Endodermal cell (in vitro differentiated cells): Measurements from ENCODE around the gene RNF123. TPM values are rescaled to one million over a fixed set of nuclear protein-coding genes. Genes with fewer than 3 reads are reported as not detected.

ENCODE experiments used
- DNase-seq: peaks from one replicate; pipeline ENCODE4 v3.0.0-alpha.2; 2017
- H3K27ac ChIP-seq: 2 replicates; pipeline ENCODE4 v1.5.1; 2013; ENCODE audit warnings: mild to moderate bottlenecking, low read depth, low read length, moderate library complexity
- H3K27me3 ChIP-seq: 2 replicates; pipeline ENCODE4 v1.6.1; 2013; ENCODE audit warnings: mild to moderate bottlenecking, low read length, moderate library complexity; ENCODE audit not compliant: insufficient read depth, control insufficient read depth, poor library complexity, severe bottlenecking
- H3K36me3 ChIP-seq: 2 replicates; pipeline ENCODE4 v1.7.0; 2013; ENCODE audit warnings: mild to moderate bottlenecking, low read length, moderate library complexity; ENCODE audit not compliant: control insufficient read depth, insufficient read depth
- H3K4me1 ChIP-seq: one replicate; pipeline ENCODE4 v1.7.0; 2013; ENCODE audit warnings: low read length; ENCODE audit not compliant: control insufficient read depth, insufficient read depth
- H3K4me3 ChIP-seq: 2 replicates; pipeline ENCODE4 v1.5.1; 2013; ENCODE audit warnings: mild to moderate bottlenecking, low read length, moderate library complexity
- H3K9ac ChIP-seq: 2 replicates; pipeline ENCODE4 v1.6.1; 2013; ENCODE audit warnings: mild to moderate bottlenecking, low read length, moderate library complexity; ENCODE audit not compliant: poor library complexity, severe bottlenecking; ENCODE audit errors: extremely low read depth
- H3K9me3 ChIP-seq: 2 replicates; pipeline ENCODE4 v1.6.1; 2013; ENCODE audit warnings: mild to moderate bottlenecking, low read length, moderate library complexity; ENCODE audit not compliant: control insufficient read depth
- H3K27ac Mint-ChIP-seq: 2 replicates; pipeline ENCODE4 v1.8.0; 2020; ENCODE audit warnings: mixed read lengths
- H3K27me3 Mint-ChIP-seq: 2 replicates; pipeline ENCODE4 v1.8.0; 2021; ENCODE audit warnings: mild to moderate bottlenecking, mixed read lengths; ENCODE audit not compliant: insufficient read depth
- H3K36me3 Mint-ChIP-seq: 2 replicates; pipeline ENCODE4 v1.8.0; 2020; ENCODE audit warnings: low read depth, mixed read lengths
- H3K4me1 Mint-ChIP-seq: 2 replicates; pipeline ENCODE4 v1.8.0; 2020; ENCODE audit warnings: mixed read lengths
- H3K4me3 Mint-ChIP-seq: 2 replicates; pipeline ENCODE4 v1.8.0; 2020; ENCODE audit warnings: mild to moderate bottlenecking, moderate library complexity, mixed read lengths
- H3K9me3 Mint-ChIP-seq: 2 replicates; pipeline ENCODE4 v1.8.0; 2020; ENCODE audit warnings: mild to moderate bottlenecking, mixed read lengths
- WGBS, 2 experiments: methylation state at CpG; one replicate each; pipeline versions ENCODE4 v1.1.5 to v1.1.7; 2013; ENCODE audit warnings: missing lambda C conversion rate in 2 of 2, mixed read lengths in 1 of 2; ENCODE audit not compliant: insufficient coverage in 1 of 2, insufficient read length in 1 of 2; 5-methylcytosine and 5-hydroxymethylcytosine counted together
- total RNA-seq, 2 donors: library from RNA; stranded (reverse); fragmentation: NEBNext Ultra II Directional in 1 of 2; extraction: Animal tissue kit (Norgen Biotek cat#: 25700) in 1 of 2; gene quantifications; 2 replicates in 1 of 2; 3 replicates in 1 of 2; pipeline ENCODE4 v1.2.1, GENCODE V29; 2021
- TF ChIP-seq, protein P1 (sequence below): fragments of 200-600 bp; sonication (generic); conservative IDR thresholded peaks from 2 replicates; pipeline ENCODE4 v1.5.0; 2021; ENCODE audit warnings: antibody characterized with exemption, mild to moderate bottlenecking

RNF123 gene
- total RNA-seq, 2 donors from 2014 or later: 47.3 to 47.6 TPM

DNA sequence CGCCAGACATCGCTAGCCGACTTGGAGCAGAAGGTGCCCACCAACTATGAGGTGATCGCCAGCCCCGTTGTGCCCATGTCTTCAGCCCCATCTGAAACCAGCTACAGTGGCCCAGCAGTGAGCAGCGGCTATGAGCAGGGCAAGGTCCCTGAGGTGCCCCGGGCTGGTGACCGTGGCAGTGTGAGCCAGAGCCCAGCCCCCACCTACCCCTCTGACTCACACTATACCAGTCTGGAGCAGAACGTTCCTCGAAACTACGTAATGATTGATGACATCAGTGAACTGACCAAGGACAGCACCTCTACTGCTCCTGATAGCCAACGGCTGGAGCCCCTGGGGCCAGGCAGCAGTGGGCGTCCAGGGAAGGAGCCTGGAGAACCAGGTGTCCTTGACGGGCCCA, 28.1 kb upstream of the RNF123 start:
- Histone ChIP-seq H3K27ac (no peak overlapping the region), H3K9me3 (no peaks in the 10 kb centered on the region), H3K27me3 (no peaks in the 10 kb centered on the region), H3K4me1 (no peaks in the 10 kb centered on the region), H3K36me3 (no peaks in the 10 kb centered on the region), H3K9ac (no peak overlapping the region), H3K4me3 (no peak overlapping the region)
- no peaks in the 10 kb centered on the region for H3K4me1 Mint-ChIP-seq
- no peak overlapping the region for H3K4me3 Mint-ChIP-seq
- H3K36me3 Mint-ChIP-seq: no peaks in the 10 kb centered on the region
- 91% methylated on average over 8 to 14 of the region's 14 CpGs for WGBS, 2 experiments
- H3K9me3 Mint-ChIP-seq: no peaks in the 10 kb centered on the region
- no peak for DNase-seq
- TF ChIP-seq, protein P1, sequence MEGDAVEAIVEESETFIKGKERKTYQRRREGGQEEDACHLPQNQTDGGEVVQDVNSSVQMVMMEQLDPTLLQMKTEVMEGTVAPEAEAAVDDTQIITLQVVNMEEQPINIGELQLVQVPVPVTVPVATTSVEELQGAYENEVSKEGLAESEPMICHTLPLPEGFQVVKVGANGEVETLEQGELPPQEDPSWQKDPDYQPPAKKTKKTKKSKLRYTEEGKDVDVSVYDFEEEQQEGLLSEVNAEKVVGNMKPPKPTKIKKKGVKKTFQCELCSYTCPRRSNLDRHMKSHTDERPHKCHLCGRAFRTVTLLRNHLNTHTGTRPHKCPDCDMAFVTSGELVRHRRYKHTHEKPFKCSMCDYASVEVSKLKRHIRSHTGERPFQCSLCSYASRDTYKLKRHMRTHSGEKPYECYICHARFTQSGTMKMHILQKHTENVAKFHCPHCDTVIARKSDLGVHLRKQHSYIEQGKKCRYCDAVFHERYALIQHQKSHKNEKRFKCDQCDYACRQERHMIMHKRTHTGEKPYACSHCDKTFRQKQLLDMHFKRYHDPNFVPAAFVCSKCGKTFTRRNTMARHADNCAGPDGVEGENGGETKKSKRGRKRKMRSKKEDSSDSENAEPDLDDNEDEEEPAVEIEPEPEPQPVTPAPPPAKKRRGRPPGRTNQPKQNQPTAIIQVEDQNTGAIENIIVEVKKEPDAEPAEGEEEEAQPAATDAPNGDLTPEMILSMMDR: no peak
- no peak overlapping the region for H3K27ac Mint-ChIP-seq
- no peaks in the 10 kb centered on the region for H3K27me3 Mint-ChIP-seq

DNA sequence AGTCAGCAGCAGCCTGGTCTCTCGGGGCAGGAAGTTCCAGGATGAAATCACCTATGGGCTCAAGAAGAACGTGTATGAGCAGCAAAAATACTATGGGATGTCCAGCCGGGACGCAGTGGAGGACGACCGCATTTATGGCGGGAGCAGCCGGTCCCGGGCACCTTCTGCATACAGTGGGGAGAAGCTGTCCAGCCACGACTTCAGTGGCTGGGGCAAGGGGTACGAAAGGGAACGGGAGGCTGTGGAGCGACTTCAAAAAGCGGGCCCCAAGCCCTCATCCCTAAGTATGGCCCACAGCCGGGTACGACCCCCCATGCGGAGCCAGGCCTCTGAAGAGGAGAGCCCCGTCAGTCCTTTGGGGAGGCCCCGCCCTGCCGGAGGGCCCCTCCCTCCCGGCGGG, 27.3 kb upstream of the RNF123 start:
- H3K4me3 Mint-ChIP-seq: no peak overlapping the region
- no peaks in the 10 kb centered on the region for H3K36me3 Mint-ChIP-seq
- no peak for DNase-seq
- H3K27me3 Mint-ChIP-seq: no peaks in the 10 kb centered on the region
- Histone ChIP-seq H3K9me3 (no peaks in the 10 kb centered on the region), H3K27ac (no peak overlapping the region), H3K27me3 (no peaks in the 10 kb centered on the region), H3K4me1 (no peaks in the 10 kb centered on the region), H3K36me3 (no peaks in the 10 kb centered on the region), H3K4me3 (no peak overlapping the region), H3K9ac (no peak overlapping the region)
- WGBS, 2 experiments: 91 to 92% methylated on average over 16 to 22 of the region's 22 CpGs
- no peaks in the 10 kb centered on the region for H3K4me1 Mint-ChIP-seq
- no peaks in the 10 kb centered on the region for H3K9me3 Mint-ChIP-seq
- H3K27ac Mint-ChIP-seq: no peak overlapping the region
- TF ChIP-seq, protein P1: no peak

DNA sequence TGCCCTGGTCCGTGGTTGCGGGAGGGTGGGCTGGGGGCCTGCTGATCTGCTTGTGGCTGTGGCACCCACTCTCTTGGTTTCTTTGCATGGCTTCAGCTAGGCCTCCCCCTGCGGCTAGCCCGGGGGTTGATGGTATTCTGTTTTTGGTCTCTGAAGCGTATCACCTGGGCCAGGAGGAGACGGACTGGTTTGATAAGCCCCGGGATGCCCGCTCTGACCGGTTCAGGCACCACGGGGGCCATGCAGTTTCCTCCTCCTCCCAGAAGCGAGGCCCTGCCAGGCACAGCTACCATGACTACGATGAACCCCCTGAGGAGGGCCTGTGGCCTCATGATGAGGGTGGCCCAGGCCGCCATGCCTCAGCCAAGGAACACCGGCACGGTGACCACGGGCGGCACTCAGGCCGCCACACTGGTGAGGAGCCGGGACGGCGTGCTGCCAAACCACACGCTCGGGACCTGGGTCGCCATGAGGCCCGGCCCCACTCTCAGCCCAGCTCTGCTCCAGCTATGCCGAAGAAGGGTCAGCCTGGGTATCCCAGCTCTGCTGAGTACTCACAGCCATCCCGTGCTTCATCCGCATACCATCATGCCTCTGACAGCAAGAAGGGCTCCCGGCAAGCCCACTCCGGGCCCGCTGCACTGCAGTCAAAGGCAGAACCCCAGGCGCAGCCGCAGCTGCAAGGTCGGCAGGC, 26.5 kb upstream of the RNF123 start:
- H3K9me3 Mint-ChIP-seq: no peaks in the 10 kb centered on the region
- Histone ChIP-seq H3K36me3 (no peaks in the 10 kb centered on the region), H3K4me3 (no peak overlapping the region), H3K9me3 (no peaks in the 10 kb centered on the region), H3K9ac (no peak overlapping the region), H3K27ac (no peak overlapping the region), H3K27me3 (no peaks in the 10 kb centered on the region), H3K4me1 (no peaks in the 10 kb centered on the region)
- no peaks in the 10 kb centered on the region for H3K27me3 Mint-ChIP-seq
- no peaks in the 10 kb centered on the region for H3K36me3 Mint-ChIP-seq
- no peak for DNase-seq
- no peak overlapping the region for H3K27ac Mint-ChIP-seq
- no peak overlapping the region for H3K4me3 Mint-ChIP-seq
- H3K4me1 Mint-ChIP-seq: no peaks in the 10 kb centered on the region
- 92 to 93% methylated on average over 21 to 34 of the region's 34 CpGs for WGBS, 2 experiments
- TF ChIP-seq, protein P1: no peak
